ENCODE measurements around the gene KCTD7.

- TF ChIP-seq CTCF (IDR thresholded peaks at IDR 0.05), result no peak
- TF ChIP-seq POLR2A (IDR thresholded peaks at IDR 0.05), result no peak
Observed at GRCh38 chr7:66583490-66584110, 45.1 kb upstream of the KCTD7 start.
